ENCODE measurements around the gene FHOD1. TPM values are rescaled to one million over a fixed set of nuclear protein-coding genes. Genes with fewer than 3 reads are reported as not detected.

Gene FHOD1
- total RNA-seq, 2 donors from 2014 or later = 45.1 to 48.6 TPM

- Mint-ChIP-seq H3K4me1 (peaks cover 25% of the 10 kb centered on the region), H3K4me3 (peak overlapping the region; percentile 91), H3K36me3 (ENCODE audit: low read depth) (peaks cover 2% of the 10 kb centered on the region), H3K27ac (peak overlapping the region; percentile 41), H3K27me3 (peaks cover 12% of the 10 kb centered on the region)
- H3K9me3 ChIP-seq (ENCODE audit: control insufficient read depth, low read length, poor library complexity, severe bottlenecking) = no peaks in the 10 kb centered on the region
- DNase-seq (no peak), ATAC-seq (no peak)
Measured at GRCh38 chr16:67250045-67250327, 2.7 kb upstream of the FHOD1 start.

- peaks cover 2% of the 10 kb centered on the region for H3K36me3 Mint-ChIP-seq (ENCODE audit: low read depth)
- DNase-seq = no peak
- no peak for ATAC-seq
- H3K4me3 Mint-ChIP-seq = peak overlapping the region; percentile 91
- peaks cover 12% of the 10 kb centered on the region for H3K27me3 Mint-ChIP-seq
- H3K9me3 ChIP-seq (ENCODE audit: control insufficient read depth, low read length, poor library complexity, severe bottlenecking) = no peaks in the 10 kb centered on the region
- peak overlapping the region; percentile 95 for H3K27ac Mint-ChIP-seq
- peaks cover 30% of the 10 kb centered on the region for H3K4me1 Mint-ChIP-seq
Measured at GRCh38 chr16:67249178-67250044, 2.1 kb upstream of the FHOD1 start.

- ATAC-seq (no peak), DNase-seq (peak in 2 of 3 donors; percentile 22 to 26)
- H3K27ac Mint-ChIP-seq = peak within 1 kb of the TSS; percentile 95
- peak within 1 kb of the TSS; percentile 93 for H3K4me3 Mint-ChIP-seq
- peaks cover 12% of the 10 kb centered on the region for H3K27me3 Mint-ChIP-seq
- H3K36me3 Mint-ChIP-seq (ENCODE audit: low read depth) = peaks cover 2% of the 10 kb centered on the region
- peaks cover 37% of the 10 kb centered on the region for H3K4me1 Mint-ChIP-seq
- H3K9me3 ChIP-seq (ENCODE audit: control insufficient read depth, low read length, poor library complexity, severe bottlenecking) = no peaks in the 10 kb centered on the region
Measured at GRCh38 chr16:67248401-67249177, 1.3 kb upstream of the FHOD1 start, which contains the start of gene SLC9A5. SLC9A5 (plus strand) TSS chr16:67248979; CDS start chr16:67249015, 36 bp downstream.

GRCh38 chr16:67248073-67248400, 756 bp upstream of the FHOD1 start:
- Mint-ChIP-seq H3K36me3 (ENCODE audit: low read depth) (peaks cover 2% of the 10 kb centered on the region), H3K27ac (peak overlapping the region; percentile 95), H3K27me3 (peaks cover 12% of the 10 kb centered on the region), H3K4me1 (peaks cover 37% of the 10 kb centered on the region), H3K4me3 (peak overlapping the region; percentile 93)
- DNase-seq (no peak), ATAC-seq (no peak)
- H3K9me3 ChIP-seq (ENCODE audit: control insufficient read depth, low read length, poor library complexity, severe bottlenecking) = no peaks in the 10 kb centered on the region

GRCh38 chr16:67246756-67247191, 507 bp downstream of the FHOD1 start:
- Mint-ChIP-seq H3K4me3 (peak overlapping the region; percentile 93), H3K27ac (peak overlapping the region; percentile 95), H3K4me1 (peaks cover 40% of the 10 kb centered on the region), H3K27me3 (peaks cover 12% of the 10 kb centered on the region), H3K36me3 (ENCODE audit: low read depth) (peaks cover 2% of the 10 kb centered on the region)
- DNase-seq (peak in 1 of 3 donors; percentile 27), ATAC-seq (no peak)
- no peaks in the 10 kb centered on the region for H3K9me3 ChIP-seq (ENCODE audit: control insufficient read depth, low read length, poor library complexity, severe bottlenecking)

- peak overlapping the region; percentile 95 for H3K27ac Mint-ChIP-seq
- DNase-seq = peak in 2 of 3 donors; percentile 40 to 47
- peak overlapping the region; percentile 93 for H3K4me3 Mint-ChIP-seq
- no peaks in the 10 kb centered on the region for H3K9me3 ChIP-seq (ENCODE audit: control insufficient read depth, low read length, poor library complexity, severe bottlenecking)
- H3K4me1 Mint-ChIP-seq = peaks cover 44% of the 10 kb centered on the region
- peaks cover 2% of the 10 kb centered on the region for H3K36me3 Mint-ChIP-seq (ENCODE audit: low read depth)
- peaks cover 12% of the 10 kb centered on the region for H3K27me3 Mint-ChIP-seq
- ATAC-seq = no peak
Measured at GRCh38 chr16:67246081-67246755, 1.1 kb downstream of the FHOD1 start.

- ATAC-seq (no peak), DNase-seq (no peak)
- Mint-ChIP-seq H3K36me3 (ENCODE audit: low read depth) (peaks cover 2% of the 10 kb centered on the region), H3K4me1 (peaks cover 45% of the 10 kb centered on the region), H3K4me3 (peak overlapping the region; percentile 93), H3K27ac (peak overlapping the region; percentile 95), H3K27me3 (peaks cover 12% of the 10 kb centered on the region)
- no peaks in the 10 kb centered on the region for H3K9me3 ChIP-seq (ENCODE audit: control insufficient read depth, low read length, poor library complexity, severe bottlenecking)
Measured at GRCh38 chr16:67245674-67246080, 1.6 kb downstream of the FHOD1 start.

- H3K9me3 ChIP-seq (ENCODE audit: control insufficient read depth, low read length, poor library complexity, severe bottlenecking) = no peaks in the 10 kb centered on the region
- DNase-seq (no peak), ATAC-seq (no peak)
- H3K27ac Mint-ChIP-seq = peak overlapping the region; percentile 95
- H3K4me3 Mint-ChIP-seq = peak overlapping the region; percentile 86
- peaks cover 7% of the 10 kb centered on the region for H3K27me3 Mint-ChIP-seq
- peaks cover 43% of the 10 kb centered on the region for H3K4me1 Mint-ChIP-seq
- no peaks in the 10 kb centered on the region for H3K36me3 Mint-ChIP-seq (ENCODE audit: low read depth)
Measured at GRCh38 chr16:67245186-67245585, 2.1 kb downstream of the FHOD1 start.

- H3K9me3 ChIP-seq (ENCODE audit: control insufficient read depth, low read length, poor library complexity, severe bottlenecking) = no peaks in the 10 kb centered on the region
- DNase-seq = peak; percentile 60 to 78 (median 61)
- H3K4me3 Mint-ChIP-seq = peak overlapping the region; percentile 86
- H3K36me3 Mint-ChIP-seq (ENCODE audit: low read depth) = no peaks in the 10 kb centered on the region
- peaks cover 39% of the 10 kb centered on the region for H3K4me1 Mint-ChIP-seq
- peak; percentile 78 for ATAC-seq
- H3K27ac Mint-ChIP-seq = peak overlapping the region; percentile 95
- peaks cover under 1% of the 10 kb centered on the region for H3K27me3 Mint-ChIP-seq
Measured at GRCh38 chr16:67244387-67245185, 2.7 kb downstream of the FHOD1 start.

- Mint-ChIP-seq H3K36me3 (ENCODE audit: low read depth) (no peaks in the 10 kb centered on the region), H3K27ac (peak overlapping the region; percentile 95), H3K27me3 (no peaks in the 10 kb centered on the region), H3K4me3 (no peak overlapping the region), H3K4me1 (peaks cover 35% of the 10 kb centered on the region)
- ATAC-seq = no peak
- H3K9me3 ChIP-seq (ENCODE audit: control insufficient read depth, low read length, poor library complexity, severe bottlenecking) = no peaks in the 10 kb centered on the region
- no peak for DNase-seq
Measured at GRCh38 chr16:67243481-67243880, 3.8 kb downstream of the FHOD1 start.

- H3K4me3 Mint-ChIP-seq = no peak overlapping the region
- H3K9me3 ChIP-seq (ENCODE audit: control insufficient read depth, low read length, poor library complexity, severe bottlenecking) = no peaks in the 10 kb centered on the region
- H3K36me3 Mint-ChIP-seq (ENCODE audit: low read depth) = no peaks in the 10 kb centered on the region
- no peak for DNase-seq
- H3K4me1 Mint-ChIP-seq = peaks cover 30% of the 10 kb centered on the region
- peak overlapping the region; percentile 95 for H3K27ac Mint-ChIP-seq
- no peak for ATAC-seq
- no peaks in the 10 kb centered on the region for H3K27me3 Mint-ChIP-seq
Measured at GRCh38 chr16:67242138-67242730, 5.0 kb downstream of the FHOD1 start.
